Left renal pelvis (tissue), 4 donors: ENCODE measurements around the gene TMOD2. TPM values are rescaled to one million over a fixed set of nuclear protein-coding genes. Genes with fewer than 3 reads are reported as not detected.

Experiments used
- DNase-seq, 4 donors: peaks; one replicate each; pipeline ENCODE4 v3.0.0-alpha.2; 2013; ENCODE audit warnings: low read depth in 4 of 4, low spot score in 3 of 4
- polyA plus RNA-seq, 4 donors: library from polyadenylated mRNA; unstranded; fragments of 120-200 nt; gene quantifications; one replicate each; pipeline ENCODE4 v1.2.1, GENCODE V29; 2013; ENCODE audit not compliant: insufficient read length in 4 of 4

The TMOD2 gene
- polyA plus RNA-seq, 4 donors, result 4.5 to 12.1 (median 5.5) TPM

DNA sequence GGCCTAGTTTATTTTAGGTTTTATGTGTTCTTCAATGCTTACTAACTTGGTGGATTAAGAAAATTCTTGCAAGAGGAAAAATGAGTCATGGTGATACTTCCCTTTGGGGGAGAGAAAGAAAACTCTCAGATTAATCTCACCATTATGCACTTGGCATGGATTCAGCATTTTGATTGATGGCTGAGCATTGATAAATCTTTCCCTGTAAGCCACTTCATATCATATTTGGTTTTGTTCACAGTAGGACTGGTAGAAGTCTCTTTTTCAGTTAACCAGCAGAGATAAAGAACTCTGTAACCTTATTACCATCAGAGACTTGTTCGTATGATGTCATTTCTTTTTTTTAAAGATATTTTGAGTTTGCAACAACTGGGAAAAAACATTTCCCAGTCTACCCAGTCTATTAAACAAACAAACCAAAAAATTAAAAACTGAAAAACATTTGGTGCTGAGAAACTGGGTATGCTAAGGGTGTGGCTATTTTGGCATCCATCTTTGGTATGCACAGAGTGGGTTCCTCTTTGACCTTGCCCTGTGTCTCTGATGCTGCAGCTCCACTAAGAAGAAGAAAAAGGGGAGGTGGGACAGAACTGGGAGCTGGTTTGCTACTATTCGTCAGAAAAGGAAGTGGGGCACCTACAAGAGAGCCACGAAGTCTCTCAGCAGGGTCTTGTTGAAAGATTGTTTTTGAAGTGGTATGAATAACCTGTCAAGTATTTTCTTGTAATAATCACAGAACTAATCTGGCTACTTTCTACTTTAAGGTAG, 95.2 kb downstream of the TMOD2 start:
- no peak for DNase-seq

GRCh38 chr15:51848811-51849210, 97.4 kb downstream of the TMOD2 start:
- no peak for DNase-seq

GRCh38 chr15:51849860-51850259, 98.5 kb downstream of the TMOD2 start:
- DNase-seq, result no peak

DNA sequence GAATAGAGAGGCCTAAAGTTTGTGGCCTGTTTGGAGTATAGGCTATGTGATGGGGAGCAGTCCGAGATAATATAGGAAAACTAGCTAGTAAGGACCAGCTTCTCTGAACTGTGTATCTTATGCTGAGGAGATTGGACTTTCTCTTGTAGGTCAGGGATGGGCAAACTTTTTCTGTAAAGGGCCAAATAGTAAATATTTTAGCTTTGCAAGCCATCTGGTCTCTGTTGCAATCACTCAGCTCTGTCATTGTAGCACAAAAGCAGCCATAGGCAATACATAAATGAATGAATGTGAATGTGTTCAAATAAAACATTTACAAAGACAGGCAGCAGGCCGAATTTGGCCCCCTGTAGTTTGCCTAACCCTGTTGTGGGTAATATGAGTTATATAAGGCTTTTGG, 102.6 kb downstream of the TMOD2 start:
- DNase-seq, result no peak

GRCh38 chr15:51855612-51856011, 104.2 kb downstream of the TMOD2 start:
- DNase-seq, result no peak

GRCh38 chr15:51856714-51857380, 105.5 kb downstream of the TMOD2 start:
- DNase-seq, result no peak

DNA sequence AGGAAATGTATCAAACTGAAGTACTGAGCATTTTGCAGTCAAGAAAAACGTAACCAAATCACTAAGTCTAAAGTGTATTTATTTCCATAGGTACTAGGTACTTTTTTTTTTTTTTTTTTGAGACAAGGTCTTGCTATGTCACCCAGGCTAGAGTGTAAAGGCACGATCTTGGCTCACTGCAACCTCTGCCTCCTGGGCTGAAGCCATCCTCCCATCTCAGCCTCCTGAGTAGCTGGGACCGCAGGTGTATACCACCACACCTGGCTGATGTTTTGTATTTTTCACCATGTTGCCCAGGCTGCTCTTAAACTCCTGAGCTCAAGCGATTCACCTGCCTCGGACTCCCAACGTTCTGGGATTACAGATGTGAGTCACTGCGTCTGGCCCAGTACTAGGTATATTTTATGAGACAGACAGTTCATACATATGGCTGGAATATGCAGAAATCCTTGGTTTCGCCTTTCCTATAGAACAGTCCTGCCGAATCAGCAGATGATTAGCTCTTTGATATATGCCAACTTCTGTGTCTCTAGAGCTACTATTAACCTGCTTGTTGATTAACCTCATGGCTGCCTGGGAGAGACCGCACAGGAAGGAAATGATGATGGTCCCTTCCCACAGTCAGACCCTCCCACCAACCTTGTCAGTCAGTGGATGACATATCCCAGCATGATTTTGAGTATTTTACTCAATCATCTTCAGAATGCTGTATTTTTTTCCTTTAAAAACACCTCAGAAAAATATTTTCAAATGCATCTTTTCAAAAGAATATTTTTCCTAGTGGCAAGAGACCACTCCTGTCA, 110.4 kb downstream of the TMOD2 start:
- no peak for DNase-seq

GRCh38 chr15:51863131-51863530, 111.7 kb downstream of the TMOD2 start:
- DNase-seq, result no peak

DNA sequence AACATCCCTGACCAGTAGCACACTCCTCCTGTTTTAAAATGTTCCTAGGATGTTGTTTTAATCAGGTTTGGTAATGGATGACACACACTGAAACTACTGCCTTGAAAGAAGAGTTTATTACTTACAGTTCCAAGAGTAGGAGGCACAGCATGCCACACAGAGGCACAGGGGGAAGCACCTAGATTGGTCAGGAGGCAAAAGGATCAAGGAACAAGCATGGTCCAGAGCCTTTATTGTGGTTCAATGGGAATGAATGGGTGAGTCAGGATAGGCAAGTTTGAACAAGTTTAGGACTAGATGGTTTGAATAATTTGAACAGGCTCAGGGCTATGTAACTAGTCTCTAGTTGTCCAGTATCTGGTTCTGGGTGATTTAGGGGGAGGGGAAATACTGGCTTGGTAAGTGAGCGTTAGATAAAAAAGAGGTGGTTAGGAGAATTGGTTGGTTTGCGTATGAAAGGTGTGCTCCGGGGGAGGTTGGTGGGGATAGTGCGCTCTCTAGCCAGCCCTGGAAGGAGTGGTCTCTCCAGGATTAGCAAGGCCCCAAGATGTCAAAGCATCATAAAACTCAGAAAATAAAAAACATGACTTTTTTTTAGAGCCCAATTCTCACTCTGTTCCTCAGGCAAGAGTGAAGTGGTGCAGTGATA, 113.1 kb downstream of the TMOD2 start:
- DNase-seq, result no peak

- no peak for DNase-seq
Measured at GRCh38 chr15:51865317-51865716, 113.9 kb downstream of the TMOD2 start.

Other genes starting within 250 kb of the TMOD2 start
- 10 to 100 TPM; 47.3 to 95.7 (median 55.9) TPM for gene DMXL2, start 128.8 kb upstream of the TMOD2 start, polyA plus RNA-seq
- under 1 TPM; 0.09 to 0.57 (median 0.43) TPM for gene SCG3, start 70.1 kb upstream of the TMOD2 start, polyA plus RNA-seq
- 1 to 10 TPM; 4.5 to 7.5 (median 5.9) TPM for gene LYSMD2, start 13.9 kb upstream of the TMOD2 start, polyA plus RNA-seq
- 10 to 100 TPM; 38.2 to 60.0 (median 50.6) TPM for gene TMOD3, start 78.1 kb downstream of the TMOD2 start, polyA plus RNA-seq
- gene LEO1, start 220.2 kb downstream of the TMOD2 start, polyA plus RNA-seq, result 10 to 100 TPM; 31.6 to 38.4 (median 34.5) TPM